HepG2 (cell line): Measurements from ENCODE around the gene TMEM132D. TPM values are rescaled to one million over a fixed set of nuclear protein-coding genes. Genes with fewer than 3 reads are reported as not detected.

ENCODE experiments used
- ATAC-seq: fragments of 200-7000 bp; cut with Tn5 transposase; 3 replicates; pipeline ENCODE4 v1.9.1; 2020; ENCODE audit warnings: mild to moderate bottlenecking, moderate library complexity
- BruUV-seq: library from RNA; stranded (reverse); fragments of 400-500 nt; replicated peaks from 2 replicates; lab custom pipeline; 2021; lab: Mats Ljungman, UMichigan
- CTCF ChIA-PET: fragments of 300-600 bp; formaldehyde crosslinking; extraction: SDS; loops from one replicate; lab custom pipeline; 2021; ENCODE audit warnings: low total read pairs, inconsistent platforms, low intra/inter-chr PET ratio; lab: Yijun Ruan, JAX
- POLR2A ChIA-PET: fragments of 350-600 bp; sonication (Branson Sonifier 250); formaldehyde crosslinking; loops from one replicate; lab custom pipeline; 2020; ENCODE audit warnings: antibody characterized with exemption, inconsistent platforms; lab: Yijun Ruan, JAX
- DNase-seq: peaks from one replicate; pipeline ENCODE4 v3.0.0-alpha.2; 2015; ENCODE audit warnings: low spot score
- FAIRE-seq: peaks from 3 replicates; lab custom pipeline; 2011; peaks lifted over from hg19 to GRCh38; lab: Jason Lieb, UNC
- H2AFZ ChIP-seq: one replicate; pipeline ENCODE4 v1.6.1; 2011; ENCODE audit warnings: low read length, inconsistent platforms
- H3K27ac ChIP-seq: fragments of 300-600 bp; 3 replicates; pipeline ENCODE4 v1.8.0; 2011; ENCODE audit warnings: mixed run types, mild to moderate bottlenecking, mixed read lengths, low read length, inconsistent platforms; ENCODE audit not compliant: insufficient read depth; ENCODE audit errors: extremely low read length
- H3K27me3 ChIP-seq, 2 experiments: fragments of 200-600 bp in 1 of 2; 2 replicates in 1 of 2; 3 replicates in 1 of 2; pipeline versions ENCODE4 v1.6.0 to v1.8.0; 2011; ENCODE audit warnings: low read length in 2 of 2, mild to moderate bottlenecking in 2 of 2, moderate library complexity in 2 of 2, inconsistent platforms in 1 of 2; ENCODE audit not compliant: insufficient read depth in 2 of 2, control insufficient read depth in 1 of 2
- H3K36me3 ChIP-seq, 2 experiments: fragments of 200-600 bp in 1 of 2; replicated peaks in 1 of 2; 2 replicates in 1 of 2; 3 replicates in 1 of 2; pipeline versions ENCODE4 v1.5.1 to v1.8.0; 2011; ENCODE audit warnings: low read length in 2 of 2, inconsistent platforms in 1 of 2; ENCODE audit not compliant: insufficient read depth in 2 of 2, control insufficient read depth in 1 of 2
- H3K4me1 ChIP-seq: 2 replicates; pipeline ENCODE4 v1.5.1; 2012; ENCODE audit warnings: low read length, inconsistent platforms; ENCODE audit not compliant: insufficient read depth
- H3K4me2 ChIP-seq: 2 replicates; pipeline ENCODE4 v1.6.0; 2011; ENCODE audit warnings: low read depth, low read length, inconsistent platforms
- H3K4me3 ChIP-seq, 3 experiments: fragments of 200-600 bp in 1 of 3; sonication (generic), shearing (Covaris generic) in 1 of 3; replicated peaks in 1 of 3; 2 replicates each; pipeline ENCODE4 v1.5.1; 2011 to 2016; ENCODE audit warnings: low read length in 3 of 3, inconsistent platforms in 2 of 3, low read depth in 2 of 3, mild to moderate bottlenecking in 2 of 3, control low read depth in 1 of 3, mixed read lengths in 1 of 3; ENCODE audit not compliant: insufficient read depth in 1 of 3
- H3K79me2 ChIP-seq: one replicate; pipeline ENCODE4 v1.6.1; 2011; ENCODE audit warnings: low read length, inconsistent platforms; ENCODE audit not compliant: insufficient read depth
- H3K9ac ChIP-seq: 2 replicates; pipeline ENCODE4 v1.6.0; 2011; ENCODE audit warnings: mild to moderate bottlenecking, low read depth, low read length, inconsistent platforms; ENCODE audit not compliant: insufficient read depth
- H3K9me3 ChIP-seq: 2 replicates; pipeline ENCODE4 v1.5.1; 2012; ENCODE audit warnings: mild to moderate bottlenecking, low read length
- H4K20me1 ChIP-seq: 2 replicates; pipeline ENCODE4 v1.6.0; 2011; ENCODE audit warnings: inconsistent platforms, mild to moderate bottlenecking, low read length, moderate library complexity; ENCODE audit not compliant: insufficient read depth
- ATRX ChIP-seq: sonication (generic); formaldehyde crosslinking; IDR thresholded peaks from 2 replicates; pipeline ENCODE4 v1.4.0; 2020; ENCODE audit warnings: missing genetic modification reagents, borderline replicate concordance
- E2F1 ChIP-seq: sonication (generic); formaldehyde crosslinking; IDR thresholded peaks from 2 replicates; pipeline ENCODE4 v1.5.0; 2020; ENCODE audit warnings: missing genetic modification reagents
- MAF1 ChIP-seq: sonication (generic); formaldehyde crosslinking; IDR thresholded peaks from 2 replicates; pipeline ENCODE4 v1.5.0; 2020; ENCODE audit warnings: missing genetic modification reagents, borderline replicate concordance
- POLR2A ChIP-seq, 2 experiments: IDR thresholded peaks; 2 replicates each; pipeline ENCODE4 v1.6.1; 2011; ENCODE audit warnings: low read depth in 2 of 2, low read length in 2 of 2, mild to moderate bottlenecking in 1 of 2, moderate library complexity in 1 of 2; ENCODE audit not compliant: insufficient read depth in 1 of 2
- SNAI1 ChIP-seq: sonication (generic); formaldehyde crosslinking; IDR thresholded peaks from 2 replicates; pipeline ENCODE4 v1.5.0; 2020; ENCODE audit warnings: mild to moderate bottlenecking, missing genetic modification reagents, borderline replicate concordance
- YEATS2 ChIP-seq: sonication (generic); formaldehyde crosslinking; IDR thresholded peaks from 2 replicates; pipeline ENCODE4 v1.4.0; 2020; ENCODE audit warnings: missing genetic modification reagents, borderline replicate concordance
- ZBTB44 ChIP-seq: sonication (generic); formaldehyde crosslinking; IDR thresholded peaks from 2 replicates; pipeline ENCODE4 v1.4.0; 2020; ENCODE audit warnings: missing genetic modification reagents
- WGBS: methylation state at CpG from one replicate; pipeline ENCODE4 v1.1.6; 2017; ENCODE audit warnings: low lambda C conversion rate; 5-methylcytosine and 5-hydroxymethylcytosine counted together
- in situ Hi-C: cut with HindIII; loops from 2 replicates; pipeline ENCODE4 v1.10.0; 2017; ENCODE audit warnings: low pct_unique_long_range_greater_than_20kb; ENCODE audit not compliant: extremely low pct_ligation_motif_present
- intact Hi-C: fragments of 100-400 bp; cut with micrococcal nuclease; formaldehyde crosslinking; loops from one replicate; pipeline ENCODE4 v1.10.0; 2022; ENCODE audit not compliant: unreplicated experiment
- polyA plus RNA-seq, 8 experiments: library from polyadenylated mRNA; depleted of rRNA in 3 of 8; stranded (reverse) in 7 of 8; unstranded in 1 of 8; fragments of >200 nt; fragmentation: Illumina TruSeq in 4 of 8; extraction: Trizol in 4 of 8; gene quantifications; 2 replicates each; pipeline versions ENCODE4 v1.2.1 to v1.2.3, GENCODE V29; 2011 to 2016; ENCODE audit warnings: low read depth in 4 of 8, missing spikeins in 1 of 8, mixed read lengths in 1 of 8; ENCODE audit not compliant: insufficient read depth in 1 of 8
- total RNA-seq, 5 experiments: library from RNA; depleted of rRNA; stranded (reverse); fragments of >200 nt; fragmentation: Illumina TruSeq; extraction: Trizol; gene quantifications; 2 replicates each; pipeline ENCODE4 v1.2.3, GENCODE V29; 2016; ENCODE audit warnings: low read depth in 1 of 5
- TF ChIP-seq, protein P1 (sequence below): sonication (generic); formaldehyde crosslinking; IDR thresholded peaks from 2 replicates; pipeline ENCODE4 v1.8.0; 2022; ENCODE audit warnings: mild to moderate bottlenecking, missing genetic modification reagents, borderline replicate concordance
- TF ChIP-seq, protein P2 (sequence below): sonication (generic); formaldehyde crosslinking; IDR thresholded peaks from 2 replicates; pipeline ENCODE4 v1.5.1; 2020; ENCODE audit warnings: missing genetic modification reagents, mild to moderate bottlenecking, borderline replicate concordance
- TF ChIP-seq, protein P3 (sequence below): sonication (generic); formaldehyde crosslinking; IDR thresholded peaks from 2 replicates; pipeline ENCODE4 v1.4.0; 2020; ENCODE audit warnings: missing genetic modification reagents
- TF ChIP-seq, protein P4 (sequence below): sonication (generic); formaldehyde crosslinking; IDR thresholded peaks from 2 replicates; pipeline ENCODE4 v1.8.1; 2023; ENCODE audit warnings: mild to moderate bottlenecking, inconsistent platforms, moderate library complexity, missing genetic modification reagents, borderline replicate concordance

TMEM132D gene
- total and polyA plus RNA-seq, 2 of the 13 experiments (the other 11 are each of a cell fraction or from before 2014, with no cell fraction given), result not detected

DNA sequence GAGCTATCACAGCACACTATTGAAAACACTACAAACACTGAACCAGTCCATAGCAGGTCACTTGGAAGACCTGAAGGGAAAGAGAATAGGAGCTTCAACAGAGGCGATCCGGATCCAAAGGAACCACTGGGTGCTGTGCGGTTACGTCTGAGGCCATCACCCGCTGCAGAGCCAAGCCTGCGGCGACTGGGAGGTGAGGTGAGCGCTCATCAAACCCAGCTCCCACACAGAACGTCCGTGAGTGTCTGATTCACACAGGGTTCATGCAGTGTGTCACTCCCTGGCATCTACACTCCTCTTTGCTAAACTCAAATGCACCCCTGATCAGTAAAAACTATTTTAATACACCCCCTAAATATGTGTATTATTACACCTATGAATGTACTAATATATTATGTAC is 64.1 kb downstream of the TMEM132D start:
- no peaks in the 10 kb centered on the region for H4K20me1 ChIP-seq
- no peaks in the 10 kb centered on the region for H3K79me2 ChIP-seq
- intact Hi-C loops, result no loop called here
- H3K9ac ChIP-seq, result no peak overlapping the region
- in situ Hi-C loops, result no loop called here
- H3K4me2 ChIP-seq, result no peak overlapping the region
- no peak overlapping the region for H2AFZ ChIP-seq
- H3K9me3 ChIP-seq, result no peaks in the 10 kb centered on the region
- 50% methylated on average over 9 of the region's 10 CpGs for WGBS
- no peaks in the 10 kb centered on the region for H3K36me3 ChIP-seq
- no peak for ATAC-seq
- H3K27ac ChIP-seq, result no peak overlapping the region
- no peak for FAIRE-seq
- H3K4me3 ChIP-seq, result no peak overlapping the region
- DNase-seq, result no peak
- ChIA-PET POLR2A (no interaction called here), CTCF (no interaction called here)
- H3K27me3 ChIP-seq, result peaks cover 0 to 3% of the 10 kb centered on the region in 2 experiments; a peak in 1 of 5 replicates
- BruUV-seq, result no TSS peak
- no peaks in the 10 kb centered on the region for H3K4me1 ChIP-seq
- TF ChIP-seq ATRX, result no peak
- no peak for TF ChIP-seq MAF1
- TF ChIP-seq, protein P1, sequence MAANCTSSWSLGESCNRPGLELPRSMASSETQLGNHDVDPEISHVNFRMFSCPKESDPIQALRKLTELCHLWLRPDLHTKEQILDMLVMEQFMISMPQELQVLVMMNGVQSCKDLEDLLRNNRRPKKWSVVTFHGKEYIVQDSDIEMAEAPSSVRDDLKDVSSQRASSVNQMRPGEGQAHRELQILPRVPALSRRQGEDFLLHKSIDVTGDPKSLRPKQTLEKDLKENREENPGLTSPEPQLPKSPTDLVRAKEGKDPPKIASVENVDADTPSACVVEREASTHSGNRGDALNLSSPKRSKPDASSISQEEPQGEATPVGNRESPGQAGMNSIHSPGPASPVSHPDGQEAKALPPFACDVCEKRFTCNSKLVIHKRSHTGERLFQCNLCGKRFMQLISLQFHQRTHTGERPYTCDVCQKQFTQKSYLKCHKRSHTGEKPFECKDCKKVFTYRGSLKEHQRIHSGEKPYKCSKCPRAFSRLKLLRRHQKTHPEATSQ, result no peak
- TF ChIP-seq, protein P2, sequence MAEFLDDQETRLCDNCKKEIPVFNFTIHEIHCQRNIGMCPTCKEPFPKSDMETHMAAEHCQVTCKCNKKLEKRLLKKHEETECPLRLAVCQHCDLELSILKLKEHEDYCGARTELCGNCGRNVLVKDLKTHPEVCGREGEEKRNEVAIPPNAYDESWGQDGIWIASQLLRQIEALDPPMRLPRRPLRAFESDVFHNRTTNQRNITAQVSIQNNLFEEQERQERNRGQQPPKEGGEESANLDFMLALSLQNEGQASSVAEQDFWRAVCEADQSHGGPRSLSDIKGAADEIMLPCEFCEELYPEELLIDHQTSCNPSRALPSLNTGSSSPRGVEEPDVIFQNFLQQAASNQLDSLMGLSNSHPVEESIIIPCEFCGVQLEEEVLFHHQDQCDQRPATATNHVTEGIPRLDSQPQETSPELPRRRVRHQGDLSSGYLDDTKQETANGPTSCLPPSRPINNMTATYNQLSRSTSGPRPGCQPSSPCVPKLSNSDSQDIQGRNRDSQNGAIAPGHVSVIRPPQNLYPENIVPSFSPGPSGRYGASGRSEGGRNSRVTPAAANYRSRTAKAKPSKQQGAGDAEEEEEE (CRISPR knock-in tag), result no peak
- no peak for TF ChIP-seq YEATS2 (CRISPR knock-in tag)
- no peak for TF ChIP-seq ZBTB44 (CRISPR knock-in tag)
- TF ChIP-seq, protein P3, sequence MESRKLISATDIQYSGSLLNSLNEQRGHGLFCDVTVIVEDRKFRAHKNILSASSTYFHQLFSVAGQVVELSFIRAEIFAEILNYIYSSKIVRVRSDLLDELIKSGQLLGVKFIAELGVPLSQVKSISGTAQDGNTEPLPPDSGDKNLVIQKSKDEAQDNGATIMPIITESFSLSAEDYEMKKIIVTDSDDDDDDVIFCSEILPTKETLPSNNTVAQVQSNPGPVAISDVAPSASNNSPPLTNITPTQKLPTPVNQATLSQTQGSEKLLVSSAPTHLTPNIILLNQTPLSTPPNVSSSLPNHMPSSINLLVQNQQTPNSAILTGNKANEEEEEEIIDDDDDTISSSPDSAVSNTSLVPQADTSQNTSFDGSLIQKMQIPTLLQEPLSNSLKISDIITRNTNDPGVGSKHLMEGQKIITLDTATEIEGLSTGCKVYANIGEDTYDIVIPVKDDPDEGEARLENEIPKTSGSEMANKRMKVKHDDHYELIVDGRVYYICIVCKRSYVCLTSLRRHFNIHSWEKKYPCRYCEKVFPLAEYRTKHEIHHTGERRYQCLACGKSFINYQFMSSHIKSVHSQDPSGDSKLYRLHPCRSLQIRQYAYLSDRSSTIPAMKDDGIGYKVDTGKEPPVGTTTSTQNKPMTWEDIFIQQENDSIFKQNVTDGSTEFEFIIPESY (CRISPR knock-in tag), result no peak
- TF ChIP-seq E2F1 (CRISPR knock-in tag), result no peak
- no peak for TF ChIP-seq POLR2A (IDR thresholded peaks at IDR 0.05; ENCODE audit: insufficient read depth in 1 of 2, low read depth in 2 of 2, low read length in 2 of 2)
- no peak for TF ChIP-seq SNAI1
- TF ChIP-seq, protein P4, sequence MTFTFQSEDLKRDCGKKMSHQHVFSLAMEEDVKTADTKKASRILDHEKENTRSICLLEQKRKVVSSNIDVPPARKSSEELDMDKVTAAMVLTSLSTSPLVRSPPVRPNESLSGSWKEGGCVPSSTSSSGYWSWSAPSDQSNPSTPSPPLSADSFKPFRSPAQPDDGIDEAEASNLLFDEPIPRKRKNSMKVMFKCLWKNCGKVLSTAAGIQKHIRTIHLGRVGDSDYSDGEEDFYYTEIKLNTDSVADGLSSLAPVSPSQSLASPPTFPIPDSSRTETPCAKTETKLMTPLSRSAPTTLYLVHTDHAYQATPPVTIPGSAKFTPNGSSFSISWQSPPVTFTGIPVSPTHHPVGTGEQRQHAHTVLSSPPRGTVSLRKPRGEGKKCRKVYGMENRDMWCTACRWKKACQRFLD (CRISPR knock-in tag), result no peak
